AG09309 (cell line): Measurements from ENCODE around the gene PLPPR2.
"Not testable (repeated sequence)": the region's sequence is repeated elsewhere in the genome, so short reads cannot be mapped to it uniquely, and the experiment has no call there.

Experiments used
- DNase-seq: peaks from one replicate; pipeline ENCODE4 v3.0.0-alpha.2; 2010; ENCODE audit warnings: low read depth
- H3K4me3 ChIP-seq: 2 replicates; pipeline ENCODE4 v1.5.1; 2011; ENCODE audit warnings: mild to moderate bottlenecking, low read depth, low read length, moderate library complexity; ENCODE audit not compliant: control insufficient read depth
- TF ChIP-seq, protein P1 (sequence below): IDR thresholded peaks from 2 replicates; pipeline ENCODE4 v1.5.1; 2011; ENCODE audit warnings: mild to moderate bottlenecking, low read depth, low read length, inconsistent platforms; ENCODE audit not compliant: insufficient read depth, control insufficient read depth; ENCODE audit errors: missing control alignments

Gene PLPPR2

GRCh38 chr19:11324079-11324661 is 31.1 kb upstream of the PLPPR2 start:
- peak; percentile 92 for DNase-seq
- no peak overlapping the region for H3K4me3 ChIP-seq
- TF ChIP-seq, protein P1, sequence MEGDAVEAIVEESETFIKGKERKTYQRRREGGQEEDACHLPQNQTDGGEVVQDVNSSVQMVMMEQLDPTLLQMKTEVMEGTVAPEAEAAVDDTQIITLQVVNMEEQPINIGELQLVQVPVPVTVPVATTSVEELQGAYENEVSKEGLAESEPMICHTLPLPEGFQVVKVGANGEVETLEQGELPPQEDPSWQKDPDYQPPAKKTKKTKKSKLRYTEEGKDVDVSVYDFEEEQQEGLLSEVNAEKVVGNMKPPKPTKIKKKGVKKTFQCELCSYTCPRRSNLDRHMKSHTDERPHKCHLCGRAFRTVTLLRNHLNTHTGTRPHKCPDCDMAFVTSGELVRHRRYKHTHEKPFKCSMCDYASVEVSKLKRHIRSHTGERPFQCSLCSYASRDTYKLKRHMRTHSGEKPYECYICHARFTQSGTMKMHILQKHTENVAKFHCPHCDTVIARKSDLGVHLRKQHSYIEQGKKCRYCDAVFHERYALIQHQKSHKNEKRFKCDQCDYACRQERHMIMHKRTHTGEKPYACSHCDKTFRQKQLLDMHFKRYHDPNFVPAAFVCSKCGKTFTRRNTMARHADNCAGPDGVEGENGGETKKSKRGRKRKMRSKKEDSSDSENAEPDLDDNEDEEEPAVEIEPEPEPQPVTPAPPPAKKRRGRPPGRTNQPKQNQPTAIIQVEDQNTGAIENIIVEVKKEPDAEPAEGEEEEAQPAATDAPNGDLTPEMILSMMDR: no peak

- TF ChIP-seq, protein P1: no peak
- H3K4me3 ChIP-seq: no peak overlapping the region
- no peak for DNase-seq
These were observed 30.4 kb upstream of the PLPPR2 start for GRCh38 chr19:11324748-11325389.

GRCh38 chr19:11325544-11325943 is 29.7 kb upstream of the PLPPR2 start:
- H3K4me3 ChIP-seq: no peak overlapping the region
- TF ChIP-seq, protein P1: no peak
- DNase-seq: no peak

- no peak overlapping the region for H3K4me3 ChIP-seq
- DNase-seq: no peak
- TF ChIP-seq, protein P1: no peak
These were observed 25.1 kb upstream of the PLPPR2 start for GRCh38 chr19:11330127-11330526.

GRCh38 chr19:11331502-11331901 is 23.7 kb upstream of the PLPPR2 start:
- TF ChIP-seq, protein P1: no peak

DNA sequence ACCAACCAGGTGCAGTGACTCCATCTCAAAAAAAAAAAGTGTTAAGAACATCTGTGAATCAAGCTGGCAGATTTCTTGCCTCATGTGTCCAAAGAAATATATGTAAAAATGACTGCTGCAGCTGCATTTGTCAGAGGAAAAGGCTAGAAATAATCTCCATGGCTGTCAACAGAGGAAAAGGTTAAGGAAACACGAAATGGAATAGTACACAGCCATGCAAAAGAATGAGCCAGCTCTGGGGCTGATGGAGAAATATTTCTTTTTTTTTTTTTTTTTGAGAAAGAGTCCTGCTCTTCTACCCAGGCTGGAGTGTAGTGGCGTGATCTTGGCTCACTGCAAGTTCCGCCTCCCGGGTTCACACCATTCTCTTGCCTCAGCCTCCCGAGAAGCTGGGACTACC is 22.4 kb upstream of the PLPPR2 start:
- no peak overlapping the region for H3K4me3 ChIP-seq
- DNase-seq: no peak
- TF ChIP-seq, protein P1: no peak

More at GRCh38 chr19:11331502-11331901, 23.7 kb upstream of the PLPPR2 start:
- no peak for DNase-seq
- no peak overlapping the region for H3K4me3 ChIP-seq

- DNase-seq, H3K4me3 ChIP-seq: not testable (repeated sequence)
These were observed 21.4 kb upstream of the PLPPR2 start for GRCh38 chr19:11333838-11334237.
